ENCODE results near the gene CISH. TPM values are rescaled to one million over a fixed set of nuclear protein-coding genes. Genes with fewer than 3 reads are reported as not detected.

Gene CISH
- total and polyA plus RNA-seq, 10 of the 15 experiments (the other 5 are each of a cell fraction or from before 2014, with no cell fraction given): 0.21 to 4.4 (median 1.8) TPM

DNA sequence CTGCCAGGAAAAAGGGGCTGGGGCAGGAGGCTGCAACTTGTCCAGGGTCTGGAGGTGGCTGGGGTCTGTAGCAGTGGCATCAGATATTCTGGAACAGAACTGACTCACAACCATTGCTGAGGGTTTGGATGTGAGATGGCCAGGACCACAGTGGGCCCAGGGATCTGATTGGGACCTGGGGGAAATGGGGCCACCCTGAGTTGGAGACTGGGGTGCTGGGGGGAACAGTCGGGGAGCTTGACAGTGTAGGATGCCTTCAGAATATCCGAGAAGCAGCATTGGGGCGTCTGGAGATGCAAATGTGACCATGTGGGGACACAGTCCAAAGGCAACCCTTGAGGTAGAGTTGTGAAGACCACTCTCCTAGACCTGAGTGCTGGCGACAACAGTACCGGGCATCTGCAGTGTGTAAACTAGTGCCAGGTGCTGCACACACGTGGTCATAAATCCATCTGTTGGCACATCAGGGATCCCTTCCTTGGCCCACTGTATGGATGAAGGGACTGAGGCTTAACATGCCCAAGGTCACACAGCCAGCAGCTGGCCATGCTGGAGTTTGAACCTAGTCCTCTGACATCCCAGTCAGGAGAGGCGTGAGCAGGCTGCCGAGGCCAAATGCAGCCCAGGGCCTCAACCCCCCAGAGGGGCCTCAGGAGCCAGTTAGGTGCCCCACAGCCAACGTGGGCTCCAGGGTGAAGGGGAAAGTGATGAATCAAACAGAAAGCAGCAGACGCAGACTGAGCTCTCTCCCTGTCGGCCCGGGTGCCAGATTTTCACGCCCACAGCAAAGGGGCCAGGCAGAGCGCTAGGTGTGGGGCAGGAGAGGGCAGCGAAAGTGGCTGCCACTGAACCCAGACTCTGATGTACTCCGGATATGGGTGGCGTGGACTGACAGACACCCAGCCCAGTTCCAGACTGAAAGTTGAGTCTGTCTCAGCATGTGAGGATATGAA is 23.5 kb downstream of the CISH start (continued):
- TF ChIP-seq, protein P1, sequence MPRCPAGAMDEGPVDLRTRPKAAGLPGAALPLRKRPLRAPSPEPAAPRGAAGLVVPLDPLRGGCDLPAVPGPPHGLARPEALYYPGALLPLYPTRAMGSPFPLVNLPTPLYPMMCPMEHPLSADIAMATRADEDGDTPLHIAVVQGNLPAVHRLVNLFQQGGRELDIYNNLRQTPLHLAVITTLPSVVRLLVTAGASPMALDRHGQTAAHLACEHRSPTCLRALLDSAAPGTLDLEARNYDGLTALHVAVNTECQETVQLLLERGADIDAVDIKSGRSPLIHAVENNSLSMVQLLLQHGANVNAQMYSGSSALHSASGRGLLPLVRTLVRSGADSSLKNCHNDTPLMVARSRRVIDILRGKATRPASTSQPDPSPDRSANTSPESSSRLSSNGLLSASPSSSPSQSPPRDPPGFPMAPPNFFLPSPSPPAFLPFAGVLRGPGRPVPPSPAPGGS (IDR thresholded peaks at IDR 0.05; ENCODE audit: borderline replicate concordance, insufficient read depth, low read depth, low read length, poor library complexity, severe bottlenecking): peak; percentile 55
- TF ChIP-seq ZSCAN29 (IDR thresholded peaks at IDR 0.05): no peak
- no peak; the same call in 1 of the 2 replicates for TF ChIP-seq RUNX3 (IDR thresholded peaks at IDR 0.05; ENCODE audit: low read length)
- 0 out of 2 replicates have a peak, but pooled peaks have one; percentile 62 for TF ChIP-seq IRF4 (IDR thresholded peaks at IDR 0.05; ENCODE audit: low read depth, low read length)
- TF ChIP-seq SIN3A (IDR thresholded peaks at IDR 0.05; ENCODE audit: low read depth, low read length): no peak
- TF ChIP-seq TCF7 (IDR thresholded peaks at IDR 0.05; ENCODE audit: borderline replicate concordance): no peak
- TF ChIP-seq, protein P2, sequence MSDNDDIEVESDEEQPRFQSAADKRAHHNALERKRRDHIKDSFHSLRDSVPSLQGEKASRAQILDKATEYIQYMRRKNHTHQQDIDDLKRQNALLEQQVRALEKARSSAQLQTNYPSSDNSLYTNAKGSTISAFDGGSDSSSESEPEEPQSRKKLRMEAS (IDR thresholded peaks at IDR 0.05; ENCODE audit: low read depth, low read length): no peak
- TF ChIP-seq WRNIP1 (IDR thresholded peaks at IDR 0.05; ENCODE audit: borderline replicate concordance, low read depth, low read length): no peak
- TF ChIP-seq MYC (IDR thresholded peaks at IDR 0.05; ENCODE audit: insufficient read depth, insufficient read length, insufficient replicate concordance, low read length, severe bottlenecking): no peak
- TF ChIP-seq SUZ12 (IDR thresholded peaks at IDR 0.05; ENCODE audit: unreplicated experiment): no peak
- TF ChIP-seq ZNF274 (IDR thresholded peaks at IDR 0.05; ENCODE audit: insufficient read depth, insufficient read length): no peak
- TF ChIP-seq, protein P3, sequence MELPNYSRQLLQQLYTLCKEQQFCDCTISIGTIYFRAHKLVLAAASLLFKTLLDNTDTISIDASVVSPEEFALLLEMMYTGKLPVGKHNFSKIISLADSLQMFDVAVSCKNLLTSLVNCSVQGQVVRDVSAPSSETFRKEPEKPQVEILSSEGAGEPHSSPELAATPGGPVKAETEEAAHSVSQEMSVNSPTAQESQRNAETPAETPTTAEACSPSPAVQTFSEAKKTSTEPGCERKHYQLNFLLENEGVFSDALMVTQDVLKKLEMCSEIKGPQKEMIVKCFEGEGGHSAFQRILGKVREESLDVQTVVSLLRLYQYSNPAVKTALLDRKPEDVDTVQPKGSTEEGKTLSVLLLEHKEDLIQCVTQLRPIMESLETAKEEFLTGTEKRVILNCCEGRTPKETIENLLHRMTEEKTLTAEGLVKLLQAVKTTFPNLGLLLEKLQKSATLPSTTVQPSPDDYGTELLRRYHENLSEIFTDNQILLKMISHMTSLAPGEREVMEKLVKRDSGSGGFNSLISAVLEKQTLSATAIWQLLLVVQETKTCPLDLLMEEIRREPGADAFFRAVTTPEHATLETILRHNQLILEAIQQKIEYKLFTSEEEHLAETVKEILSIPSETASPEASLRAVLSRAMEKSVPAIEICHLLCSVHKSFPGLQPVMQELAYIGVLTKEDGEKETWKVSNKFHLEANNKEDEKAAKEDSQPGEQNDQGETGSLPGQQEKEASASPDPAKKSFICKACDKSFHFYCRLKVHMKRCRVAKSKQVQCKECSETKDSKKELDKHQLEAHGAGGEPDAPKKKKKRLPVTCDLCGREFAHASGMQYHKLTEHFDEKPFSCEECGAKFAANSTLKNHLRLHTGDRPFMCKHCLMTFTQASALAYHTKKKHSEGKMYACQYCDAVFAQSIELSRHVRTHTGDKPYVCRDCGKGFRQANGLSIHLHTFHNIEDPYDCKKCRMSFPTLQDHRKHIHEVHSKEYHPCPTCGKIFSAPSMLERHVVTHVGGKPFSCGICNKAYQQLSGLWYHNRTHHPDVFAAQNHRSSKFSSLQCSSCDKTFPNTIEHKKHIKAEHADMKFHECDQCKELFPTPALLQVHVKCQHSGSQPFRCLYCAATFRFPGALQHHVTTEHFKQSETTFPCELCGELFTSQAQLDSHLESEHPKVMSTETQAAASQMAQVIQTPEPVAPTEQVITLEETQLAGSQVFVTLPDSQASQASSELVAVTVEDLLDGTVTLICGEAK (IDR thresholded peaks at IDR 0.05; ENCODE audit: borderline replicate concordance): no peak
- TF ChIP-seq, protein P4, sequence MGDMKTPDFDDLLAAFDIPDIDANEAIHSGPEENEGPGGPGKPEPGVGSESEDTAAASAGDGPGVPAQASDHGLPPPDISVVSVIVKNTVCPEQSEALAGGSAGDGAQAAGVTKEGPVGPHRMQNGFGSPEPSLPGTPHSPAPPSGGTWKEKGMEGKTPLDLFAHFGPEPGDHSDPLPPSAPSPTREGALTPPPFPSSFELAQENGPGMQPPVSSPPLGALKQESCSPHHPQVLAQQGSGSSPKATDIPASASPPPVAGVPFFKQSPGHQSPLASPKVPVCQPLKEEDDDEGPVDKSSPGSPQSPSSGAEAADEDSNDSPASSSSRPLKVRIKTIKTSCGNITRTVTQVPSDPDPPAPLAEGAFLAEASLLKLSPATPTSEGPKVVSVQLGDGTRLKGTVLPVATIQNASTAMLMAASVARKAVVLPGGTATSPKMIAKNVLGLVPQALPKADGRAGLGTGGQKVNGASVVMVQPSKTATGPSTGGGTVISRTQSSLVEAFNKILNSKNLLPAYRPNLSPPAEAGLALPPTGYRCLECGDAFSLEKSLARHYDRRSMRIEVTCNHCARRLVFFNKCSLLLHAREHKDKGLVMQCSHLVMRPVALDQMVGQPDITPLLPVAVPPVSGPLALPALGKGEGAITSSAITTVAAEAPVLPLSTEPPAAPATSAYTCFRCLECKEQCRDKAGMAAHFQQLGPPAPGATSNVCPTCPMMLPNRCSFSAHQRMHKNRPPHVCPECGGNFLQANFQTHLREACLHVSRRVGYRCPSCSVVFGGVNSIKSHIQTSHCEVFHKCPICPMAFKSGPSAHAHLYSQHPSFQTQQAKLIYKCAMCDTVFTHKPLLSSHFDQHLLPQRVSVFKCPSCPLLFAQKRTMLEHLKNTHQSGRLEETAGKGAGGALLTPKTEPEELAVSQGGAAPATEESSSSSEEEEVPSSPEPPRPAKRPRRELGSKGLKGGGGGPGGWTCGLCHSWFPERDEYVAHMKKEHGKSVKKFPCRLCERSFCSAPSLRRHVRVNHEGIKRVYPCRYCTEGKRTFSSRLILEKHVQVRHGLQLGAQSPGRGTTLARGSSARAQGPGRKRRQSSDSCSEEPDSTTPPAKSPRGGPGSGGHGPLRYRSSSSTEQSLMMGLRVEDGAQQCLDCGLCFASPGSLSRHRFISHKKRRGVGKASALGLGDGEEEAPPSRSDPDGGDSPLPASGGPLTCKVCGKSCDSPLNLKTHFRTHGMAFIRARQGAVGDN (IDR thresholded peaks at IDR 0.05): 0 out of 2 replicates have a peak, but pooled peaks have one; percentile 19
- no peak for TF ChIP-seq MEF2A (IDR thresholded peaks at IDR 0.05; ENCODE audit: insufficient read depth, low read depth, low read length)
- TF ChIP-seq PAX8 (IDR thresholded peaks at IDR 0.05): no peak
- peak in 1 of 2 experiments; percentile 65; a peak in 1 of 4 replicates for TF ChIP-seq BHLHE40 (IDR thresholded peaks at IDR 0.05; ENCODE audit: borderline replicate concordance in 1 of 2, low read depth in 2 of 2, low read length in 1 of 2)
- no peak for TF ChIP-seq ZNF622 (IDR thresholded peaks at IDR 0.05)
- no peak for TF ChIP-seq EZH2 (IDR thresholded peaks at IDR 0.05; ENCODE audit: borderline replicate concordance, control insufficient read depth, low read depth, low read length)
- no peak for TF ChIP-seq KDM1A (IDR thresholded peaks at IDR 0.05; ENCODE audit: borderline replicate concordance)

Data from GM12878 (cell line).